ENCODE data around the gene HS6ST2. TPM values are rescaled to one million over a fixed set of nuclear protein-coding genes. Genes with fewer than 3 reads are reported as not detected.

Gene HS6ST2
- not detected for total RNA-seq
- 0.04 TPM for total RNA-seq (2013)
- 0 to 1.1 (median 0) reads per million in 29 experiments for total RNA-seq

GRCh38 chrX:132958091-132958703, at the start of gene HS6ST2:
TSS of gene HS6ST2 (minus strand) at chrX:132958629.
- peaks cover 36 to 38% of the 10 kb centered on the region in 2 donors for H3K27me3 Mint-ChIP-seq
- no peaks in the 10 kb centered on the region for H3K36me3 Mint-ChIP-seq
- H3K4me1 ChIP-seq (ENCODE audit: control insufficient read depth in 1 of 2, extremely low read depth in 1 of 2, insufficient read depth in 2 of 2, low read length in 2 of 2) = peaks cover 0 to 15% of the 10 kb centered on the region in 2 experiments
- peak within 1 kb of the TSS; percentile 46 to 71 (median 53) for H3K4me3 Mint-ChIP-seq
- H3K9me3 Mint-ChIP-seq = no peaks in the 10 kb centered on the region
- peaks cover 5 to 12% (median 11%) of the 10 kb centered on the region in 3 donors for H3K4me1 Mint-ChIP-seq
- ChIA-PET POLR2A (no interaction called here), CTCF (no interaction called here)
- H3K27me3 ChIP-seq (replicated peaks in 1 of 2; ENCODE audit: control insufficient read depth in 2 of 2, extremely low read depth in 1 of 2, insufficient read depth in 2 of 2, low read length in 1 of 2) = peaks cover 4 to 38% of the 10 kb centered on the region in 2 experiments
- H3K27ac ChIP-seq (ENCODE audit: low read length) = no peak within 1 kb of the TSS
- WGBS (ENCODE audit: insufficient coverage) = 4% methylated on average over 34 of the region's 63 CpGs
- H3K9me3 ChIP-seq = no peaks in the 10 kb centered on the region
- peak within 1 kb of the TSS; percentile 15 to 32 for H3K4me3 ChIP-seq (ENCODE audit: control insufficient read depth in 1 of 2, extremely low read depth in 1 of 2, low read length in 1 of 2)
- no peak within 1 kb of the TSS for H3K27ac Mint-ChIP-seq
- ATAC-seq (replicated peaks in 1 of 4) = no peak
- H3K36me3 ChIP-seq (ENCODE audit: control insufficient read depth in 2 of 2, extremely low read depth in 1 of 2, insufficient read depth in 1 of 2, low read length in 1 of 2) = no peaks in the 10 kb centered on the region
- DNase-seq = no peak

GRCh38 chrX:133007458-133007857, 49.0 kb upstream of the HS6ST2 start:
- POLR2A ChIA-PET = no interaction called here
- ATAC-seq (replicated peaks in 1 of 4) (no peak), DNase-seq (no peak)
- H3K27me3 ChIP-seq (replicated peaks in 1 of 2; ENCODE audit: control insufficient read depth in 2 of 2, extremely low read depth in 1 of 2, insufficient read depth in 2 of 2, low read length in 1 of 2) = no peaks in the 10 kb centered on the region
- Mint-ChIP-seq H3K4me3 (no peak overlapping the region), H3K27ac (no peak overlapping the region), H3K9me3 (no peaks in the 10 kb centered on the region), H3K4me1 (no peaks in the 10 kb centered on the region), H3K36me3 (no peaks in the 10 kb centered on the region), H3K27me3 (peaks cover 0 to 25% of the 10 kb centered on the region in 2 donors)
- 83% methylated on average over 2 of the region's 3 CpGs for WGBS (ENCODE audit: insufficient coverage)
- no peaks in the 10 kb centered on the region for H3K9me3 ChIP-seq
- no peaks in the 10 kb centered on the region for H3K4me1 ChIP-seq (ENCODE audit: control insufficient read depth in 1 of 2, extremely low read depth in 1 of 2, insufficient read depth in 2 of 2, low read length in 2 of 2)
- H3K4me3 ChIP-seq (ENCODE audit: control insufficient read depth in 1 of 2, extremely low read depth in 1 of 2, low read length in 1 of 2) = no peak overlapping the region
- no peaks in the 10 kb centered on the region for H3K36me3 ChIP-seq (ENCODE audit: control insufficient read depth in 2 of 2, extremely low read depth in 1 of 2, insufficient read depth in 1 of 2, low read length in 1 of 2)
- CTCF ChIA-PET = interaction anchor here in 1 of 2 donors (0.7 kb wide), 1 partner anchor 29 kb away, joined by 3 read pairs; no protein-coding TSS in a partner anchor
- H3K27ac ChIP-seq (ENCODE audit: low read length) = no peak overlapping the region

- CTCF ChIA-PET = no interaction called here
- DNase-seq = no peak
- ATAC-seq (replicated peaks in 1 of 4) = no peak
Measured at GRCh38 chrX:133005616-133006015, 47.2 kb upstream of the HS6ST2 start.

GRCh38 chrX:133005042-133005441, 46.6 kb upstream of the HS6ST2 start:
- POLR2A ChIA-PET = no interaction called here
- WGBS (ENCODE audit: insufficient coverage) = 40% methylated on average over 1 of the region's 2 CpGs
- H3K36me3 Mint-ChIP-seq = no peaks in the 10 kb centered on the region

More at GRCh38 chrX:133005616-133006015, 47.2 kb upstream of the HS6ST2 start:
- Histone ChIP-seq H3K36me3 (ENCODE audit: control insufficient read depth in 2 of 2, extremely low read depth in 1 of 2, insufficient read depth in 1 of 2, low read length in 1 of 2) (no peaks in the 10 kb centered on the region), H3K4me1 (ENCODE audit: control insufficient read depth in 1 of 2, extremely low read depth in 1 of 2, insufficient read depth in 2 of 2, low read length in 2 of 2) (no peaks in the 10 kb centered on the region), H3K9me3 (no peaks in the 10 kb centered on the region), H3K27ac (ENCODE audit: low read length) (no peak overlapping the region), H3K4me3 (ENCODE audit: control insufficient read depth in 1 of 2, extremely low read depth in 1 of 2, low read length in 1 of 2) (no peak overlapping the region), H3K27me3 (replicated peaks in 1 of 2; ENCODE audit: control insufficient read depth in 2 of 2, extremely low read depth in 1 of 2, insufficient read depth in 2 of 2, low read length in 1 of 2) (peaks cover 0 to 2% of the 10 kb centered on the region in 2 experiments)
- Mint-ChIP-seq H3K36me3 (no peaks in the 10 kb centered on the region), H3K4me1 (no peaks in the 10 kb centered on the region), H3K27me3 (peaks cover 0 to 31% of the 10 kb centered on the region in 2 donors), H3K27ac (no peak overlapping the region), H3K4me3 (no peak overlapping the region), H3K9me3 (no peaks in the 10 kb centered on the region)
- POLR2A ChIA-PET = no interaction called here
- WGBS (ENCODE audit: insufficient coverage) = no CpG with 5 or more reads among the region's 1 CpG

GRCh38 chrX:132999209-132999608, 40.8 kb upstream of the HS6ST2 start:
- WGBS (ENCODE audit: insufficient coverage) = no CpG with 5 or more reads among the region's 1 CpG

More at GRCh38 chrX:133005042-133005441, 46.6 kb upstream of the HS6ST2 start:
- no peaks in the 10 kb centered on the region for H3K9me3 ChIP-seq
- peaks cover 0 to 2% of the 10 kb centered on the region in 2 experiments for H3K27me3 ChIP-seq (replicated peaks in 1 of 2; ENCODE audit: control insufficient read depth in 2 of 2, extremely low read depth in 1 of 2, insufficient read depth in 2 of 2, low read length in 1 of 2)
- no peaks in the 10 kb centered on the region for H3K9me3 Mint-ChIP-seq
- H3K4me1 ChIP-seq (ENCODE audit: control insufficient read depth in 1 of 2, extremely low read depth in 1 of 2, insufficient read depth in 2 of 2, low read length in 2 of 2) = no peaks in the 10 kb centered on the region
- no peaks in the 10 kb centered on the region for H3K4me1 Mint-ChIP-seq
- H3K27ac Mint-ChIP-seq = no peak overlapping the region
- no peaks in the 10 kb centered on the region for H3K36me3 ChIP-seq (ENCODE audit: control insufficient read depth in 2 of 2, extremely low read depth in 1 of 2, insufficient read depth in 1 of 2, low read length in 1 of 2)
- no peak overlapping the region for H3K27ac ChIP-seq (ENCODE audit: low read length)
- peaks cover 0 to 31% of the 10 kb centered on the region in 2 donors for H3K27me3 Mint-ChIP-seq
- CTCF ChIA-PET = interaction anchor here in 1 of 2 donors (0.7 kb wide), 1 partner anchor 1548 kb away, joined by 4 read pairs; no protein-coding TSS in a partner anchor
- H3K4me3 ChIP-seq (ENCODE audit: control insufficient read depth in 1 of 2, extremely low read depth in 1 of 2, low read length in 1 of 2) = no peak overlapping the region
- no peak overlapping the region for H3K4me3 Mint-ChIP-seq
- ATAC-seq (replicated peaks in 1 of 4) = no peak
- no peak for DNase-seq

GRCh38 chrX:132990835-132991234, 32.4 kb upstream of the HS6ST2 start:
- CTCF ChIA-PET = no interaction called here
- no peaks in the 10 kb centered on the region for H3K4me1 ChIP-seq (ENCODE audit: control insufficient read depth in 1 of 2, extremely low read depth in 1 of 2, insufficient read depth in 2 of 2, low read length in 2 of 2)
- H3K27ac ChIP-seq (ENCODE audit: low read length) = no peak overlapping the region
- no peak overlapping the region for H3K4me3 Mint-ChIP-seq
- WGBS (ENCODE audit: insufficient coverage) = no CpG with 5 or more reads among the region's 2 CpGs
- no peaks in the 10 kb centered on the region for H3K36me3 ChIP-seq (ENCODE audit: control insufficient read depth in 2 of 2, extremely low read depth in 1 of 2, insufficient read depth in 1 of 2, low read length in 1 of 2)
- POLR2A ChIA-PET = no interaction called here
- H3K9me3 Mint-ChIP-seq = no peaks in the 10 kb centered on the region
- peaks cover 0 to 31% of the 10 kb centered on the region in 2 donors for H3K27me3 Mint-ChIP-seq
- no peak for DNase-seq
- ATAC-seq (replicated peaks in 1 of 4) = no peak
- H3K4me3 ChIP-seq (ENCODE audit: control insufficient read depth in 1 of 2, extremely low read depth in 1 of 2, low read length in 1 of 2) = no peak overlapping the region
- no peaks in the 10 kb centered on the region for H3K4me1 Mint-ChIP-seq
- H3K9me3 ChIP-seq = no peaks in the 10 kb centered on the region
- H3K36me3 Mint-ChIP-seq = no peaks in the 10 kb centered on the region
- H3K27me3 ChIP-seq (replicated peaks in 1 of 2; ENCODE audit: control insufficient read depth in 2 of 2, extremely low read depth in 1 of 2, insufficient read depth in 2 of 2, low read length in 1 of 2) = no peaks in the 10 kb centered on the region
- no peak overlapping the region for H3K27ac Mint-ChIP-seq

More at GRCh38 chrX:132999209-132999608, 40.8 kb upstream of the HS6ST2 start:
- no peak for ATAC-seq (replicated peaks in 1 of 4)
- Histone ChIP-seq H3K36me3 (ENCODE audit: control insufficient read depth in 2 of 2, extremely low read depth in 1 of 2, insufficient read depth in 1 of 2, low read length in 1 of 2) (no peaks in the 10 kb centered on the region), H3K4me1 (ENCODE audit: control insufficient read depth in 1 of 2, extremely low read depth in 1 of 2, insufficient read depth in 2 of 2, low read length in 2 of 2) (no peaks in the 10 kb centered on the region), H3K9me3 (no peaks in the 10 kb centered on the region), H3K27ac (ENCODE audit: low read length) (no peak overlapping the region), H3K27me3 (replicated peaks in 1 of 2; ENCODE audit: control insufficient read depth in 2 of 2, extremely low read depth in 1 of 2, insufficient read depth in 2 of 2, low read length in 1 of 2) (peaks cover 0 to 2% of the 10 kb centered on the region in 2 experiments), H3K4me3 (ENCODE audit: control insufficient read depth in 1 of 2, extremely low read depth in 1 of 2, low read length in 1 of 2) (no peak overlapping the region)
- ChIA-PET CTCF (no interaction called here), POLR2A (no interaction called here)
- Mint-ChIP-seq H3K9me3 (no peaks in the 10 kb centered on the region), H3K36me3 (no peaks in the 10 kb centered on the region), H3K4me1 (no peaks in the 10 kb centered on the region), H3K27me3 (peaks cover 0 to 25% of the 10 kb centered on the region in 2 donors), H3K27ac (no peak overlapping the region), H3K4me3 (no peak overlapping the region)
- no peak for DNase-seq
